CD1c-positive myeloid dendritic cell (primary cell): ENCODE data around the gene DUSP6.
A peak's percentile ranks its signal among the peaks of the same experiment; 100 is the strongest.

Experiments
- DNase-seq: peaks from one replicate; pipeline ENCODE4 v3.0.0-alpha.2; 2016; ENCODE audit errors: extremely low spot score

Gene DUSP6

GRCh38 chr12:89328151-89329030 lies 23.9 kb downstream of the DUSP6 start:
- DNase-seq = no peak

GRCh38 chr12:89327486-89328094 lies 24.7 kb downstream of the DUSP6 start:
- no peak for DNase-seq

- DNase-seq = no peak
These were observed 25.9 kb downstream of the DUSP6 start for GRCh38 chr12:89326239-89327040.

GRCh38 chr12:89325495-89325894 lies 26.8 kb downstream of the DUSP6 start:
- no peak for DNase-seq

GRCh38 chr12:89324437-89324836 lies 27.9 kb downstream of the DUSP6 start:
- no peak for DNase-seq

GRCh38 chr12:89323568-89324218 lies 28.6 kb downstream of the DUSP6 start:
- DNase-seq = peak; percentile 42

GRCh38 chr12:89320735-89321134 lies 31.6 kb downstream of the DUSP6 start:
- no peak for DNase-seq

GRCh38 chr12:89319606-89320005 lies 32.7 kb downstream of the DUSP6 start:
- no peak for DNase-seq

- DNase-seq = no peak
These were observed 33.2 kb downstream of the DUSP6 start for GRCh38 chr12:89319122-89319521.

GRCh38 chr12:89316705-89317139 lies 35.6 kb downstream of the DUSP6 start:
- DNase-seq = no peak

GRCh38 chr12:89314060-89314761 lies 38.1 kb downstream of the DUSP6 start:
- DNase-seq = no peak

GRCh38 chr12:89311703-89312293 lies 40.5 kb downstream of the DUSP6 start:
- no peak for DNase-seq

GRCh38 chr12:89309815-89310214 lies 42.5 kb downstream of the DUSP6 start:
- DNase-seq = no peak

- DNase-seq = no peak
These were observed 42.9 kb downstream of the DUSP6 start for GRCh38 chr12:89309440-89309802.

GRCh38 chr12:89307474-89308253 lies 44.6 kb downstream of the DUSP6 start:
- no peak for DNase-seq

- DNase-seq = peak; percentile 54
These were observed 45.4 kb downstream of the DUSP6 start for GRCh38 chr12:89306827-89307473.

- no peak for DNase-seq
These were observed 46.9 kb downstream of the DUSP6 start for GRCh38 chr12:89305373-89305772.

- no peak for DNase-seq
These were observed 52.4 kb downstream of the DUSP6 start for GRCh38 chr12:89299931-89300330.

- no peak for DNase-seq
These were observed 52.9 kb downstream of the DUSP6 start for GRCh38 chr12:89299417-89299816.
